CMK (cell line): Measurements from ENCODE around the gene NUDCD3.

Source experiments
- DNase-seq: peaks from one replicate; pipeline ENCODE4 v3.0.0-alpha.2; 2010; ENCODE audit warnings: low read depth

NUDCD3 gene

DNA sequence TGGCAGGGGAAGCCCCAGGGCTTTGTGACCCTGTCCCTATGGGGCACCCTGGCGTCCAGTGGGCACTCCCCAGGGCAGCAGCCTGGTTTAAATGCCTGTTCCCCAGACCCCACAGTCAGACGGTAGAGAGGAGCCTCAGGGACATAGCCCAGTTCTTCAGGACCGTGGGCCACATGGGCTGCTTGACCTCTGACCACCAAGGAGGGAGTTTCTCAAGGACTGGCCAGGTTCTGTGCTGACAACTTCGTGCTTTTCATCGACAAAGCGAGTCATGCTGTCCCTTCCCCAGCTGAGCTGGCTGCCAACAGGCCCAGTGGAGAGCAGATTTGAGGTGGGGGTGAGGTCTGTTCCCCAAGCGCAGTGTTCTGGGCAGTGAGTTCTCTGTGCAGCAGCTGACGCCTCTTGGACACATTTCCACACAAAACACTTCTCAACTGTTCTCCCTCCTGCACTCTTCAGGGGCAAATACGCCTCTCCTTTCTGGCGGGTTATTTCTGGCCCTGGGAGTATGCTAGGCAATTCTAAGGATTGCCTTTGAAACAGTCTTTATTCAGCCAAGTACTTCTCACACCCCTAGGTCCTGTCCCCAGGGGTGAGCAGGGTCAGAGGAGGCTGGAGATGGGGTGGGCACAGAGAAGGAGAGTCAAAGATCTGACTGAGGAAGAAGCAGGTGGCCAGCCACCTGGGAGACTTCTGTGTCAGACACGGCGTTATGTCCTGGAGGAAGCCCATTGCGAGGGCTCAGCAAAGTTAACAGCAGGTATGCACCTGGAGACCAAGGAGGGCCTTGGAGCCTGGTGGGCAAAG is 107.8 kb downstream of the NUDCD3 start:
- DNase-seq, result no peak

DNA sequence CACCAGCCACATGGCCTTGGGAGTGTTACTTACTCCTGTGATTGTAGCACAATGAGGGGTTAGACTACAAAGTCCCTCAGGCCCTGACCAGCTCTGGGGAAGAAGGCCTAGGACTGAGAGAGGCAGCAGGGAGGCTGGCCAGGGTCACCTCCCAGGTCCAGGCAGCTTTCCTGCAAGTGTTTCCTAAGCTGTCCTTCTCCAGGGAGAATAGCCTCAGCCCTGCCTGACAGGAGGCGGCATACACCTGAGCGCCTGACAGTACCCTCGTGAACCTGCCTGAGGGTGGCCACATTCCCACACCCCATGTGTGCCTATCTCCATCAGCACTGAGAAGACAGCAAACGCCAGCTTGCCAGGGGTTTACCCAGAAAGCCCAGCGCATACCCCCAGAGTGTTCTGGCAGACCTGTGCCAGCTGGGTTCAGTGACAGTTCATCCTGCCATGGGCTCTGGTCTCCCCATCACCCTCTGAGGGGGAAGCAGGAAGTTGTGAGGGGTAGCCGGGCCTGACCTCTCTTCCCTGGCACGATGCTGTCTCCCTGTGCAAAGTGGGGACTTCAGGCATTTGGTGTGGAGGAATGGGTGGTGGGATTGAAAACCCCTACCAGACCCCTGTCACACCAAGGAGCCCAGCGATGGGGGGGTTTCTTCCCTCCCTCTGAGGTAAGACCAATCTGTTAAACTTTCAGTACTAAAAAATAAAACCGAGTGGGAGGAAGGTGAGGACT is 108.8 kb downstream of the NUDCD3 start:
- DNase-seq, result no peak

DNA sequence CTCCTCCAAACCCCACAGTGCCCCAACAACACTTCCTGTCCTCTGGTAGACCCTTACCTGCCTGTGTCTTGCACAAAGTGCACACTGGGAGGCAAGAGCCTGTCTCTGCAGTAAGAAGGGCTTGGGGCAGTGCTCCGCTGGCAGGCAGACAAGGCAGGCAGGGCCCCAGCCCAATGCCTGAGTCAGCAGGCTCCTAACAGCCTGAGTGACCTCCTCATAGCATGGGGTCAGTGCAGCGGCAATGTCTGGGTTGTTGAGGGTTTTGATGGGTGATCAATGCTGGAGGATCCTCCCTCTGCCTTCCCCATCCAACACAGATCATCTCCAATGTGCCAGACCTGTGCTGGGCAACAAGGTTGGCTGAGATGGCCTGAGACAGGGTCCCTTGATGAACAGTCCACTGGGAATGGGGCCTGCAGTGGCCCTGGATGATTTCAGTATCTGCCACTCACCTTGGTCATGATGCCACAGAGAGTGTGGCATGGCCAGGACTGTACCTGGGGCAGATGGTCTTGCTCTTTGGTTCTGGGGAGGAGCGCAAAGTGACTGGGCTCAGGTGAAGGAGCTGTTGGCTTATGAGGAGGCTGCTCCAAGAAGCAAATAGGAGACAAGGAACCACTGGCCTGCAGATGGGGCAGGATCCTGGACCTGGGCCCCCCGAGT is 109.5 kb downstream of the NUDCD3 start:
- DNase-seq, result no peak

DNA sequence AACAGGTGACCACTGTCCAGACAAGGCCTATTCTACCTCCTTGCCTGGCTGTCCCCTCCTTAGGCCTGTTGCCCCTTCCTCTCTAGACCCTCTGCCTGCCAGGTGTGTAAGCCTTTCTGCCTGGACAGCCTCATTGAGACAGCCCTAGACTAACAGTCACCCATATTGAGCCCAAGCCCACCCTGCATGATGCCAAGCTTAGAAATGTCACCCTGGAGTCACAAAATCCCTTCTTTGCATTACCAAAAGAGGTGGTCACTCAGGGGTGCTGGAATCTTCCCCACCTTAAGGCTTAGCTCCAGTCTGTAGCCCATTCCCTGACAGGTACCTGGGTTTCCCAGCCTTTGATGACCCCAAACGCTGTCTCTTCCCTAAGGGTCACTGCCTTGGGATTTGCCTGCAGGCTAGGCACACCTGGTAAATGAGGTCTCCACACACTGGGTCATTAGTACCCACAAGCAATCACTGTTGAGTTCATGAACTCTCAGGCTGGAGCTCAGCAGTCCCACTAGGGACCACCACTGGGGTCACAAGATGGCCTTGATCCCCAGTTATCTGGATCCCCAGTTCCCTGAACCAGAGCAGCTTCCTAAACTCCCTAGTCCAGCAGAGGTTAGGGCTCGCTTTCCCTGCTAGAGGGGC is 110.1 kb downstream of the NUDCD3 start:
- no peak for DNase-seq

DNA sequence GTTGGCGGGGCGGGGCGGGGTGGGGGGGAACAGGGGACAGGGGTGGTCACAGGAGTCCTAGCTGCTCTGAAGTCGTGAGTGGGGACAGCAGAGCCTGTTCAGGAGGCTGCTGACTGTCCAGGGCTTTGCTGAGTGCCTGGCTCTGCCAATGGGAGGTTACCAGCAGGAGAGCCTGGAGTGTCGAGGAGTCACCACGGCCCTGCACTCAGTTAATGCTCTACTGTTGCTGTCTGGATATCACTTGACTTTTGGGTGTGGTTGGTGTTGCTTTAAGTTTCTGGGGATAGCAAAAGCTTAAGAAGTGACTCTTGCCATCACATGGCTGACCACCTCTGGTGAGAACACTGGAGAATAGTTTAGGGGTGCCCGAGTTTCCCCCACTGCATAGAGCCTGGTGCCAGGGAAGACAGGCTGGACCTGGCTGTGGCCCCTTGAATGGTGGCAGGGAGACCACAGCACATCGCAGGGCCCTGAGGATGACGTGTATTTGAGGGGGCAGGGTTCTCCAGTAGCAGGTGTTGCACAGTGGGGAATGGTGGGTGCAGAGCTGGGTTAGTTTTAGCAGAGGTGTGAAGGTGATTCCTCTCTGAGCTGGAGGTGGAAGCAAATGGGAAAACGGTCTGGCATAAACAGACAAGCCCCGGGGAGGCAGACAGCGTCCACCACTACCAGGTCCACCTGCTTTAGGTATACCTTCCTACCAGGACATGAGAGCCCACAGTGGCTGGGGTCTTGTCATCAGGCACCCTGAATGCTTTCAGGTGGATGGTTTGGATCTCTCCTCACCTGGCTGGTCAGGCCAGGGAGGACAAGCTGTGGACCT is 110.9 kb downstream of the NUDCD3 start:
- DNase-seq, result no peak

DNA sequence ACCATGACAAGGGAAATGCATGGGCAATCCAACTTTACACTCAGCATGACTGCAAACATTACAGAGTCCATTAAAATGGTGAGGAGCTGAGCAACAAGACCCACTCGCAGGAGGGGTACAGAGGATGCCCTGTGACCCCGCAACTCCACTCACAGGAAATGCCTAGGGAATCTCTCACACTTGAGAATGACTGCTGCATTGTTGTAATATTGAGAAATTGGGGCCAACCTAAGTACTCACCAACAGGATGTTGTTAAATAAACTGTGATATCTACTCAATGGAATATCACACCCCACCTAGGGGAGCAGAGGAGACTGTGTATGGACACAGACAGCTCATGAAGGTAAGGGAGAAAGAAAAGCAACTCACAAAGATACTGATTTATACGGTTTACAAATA is 111.7 kb downstream of the NUDCD3 start:
- DNase-seq, result no peak

DNA sequence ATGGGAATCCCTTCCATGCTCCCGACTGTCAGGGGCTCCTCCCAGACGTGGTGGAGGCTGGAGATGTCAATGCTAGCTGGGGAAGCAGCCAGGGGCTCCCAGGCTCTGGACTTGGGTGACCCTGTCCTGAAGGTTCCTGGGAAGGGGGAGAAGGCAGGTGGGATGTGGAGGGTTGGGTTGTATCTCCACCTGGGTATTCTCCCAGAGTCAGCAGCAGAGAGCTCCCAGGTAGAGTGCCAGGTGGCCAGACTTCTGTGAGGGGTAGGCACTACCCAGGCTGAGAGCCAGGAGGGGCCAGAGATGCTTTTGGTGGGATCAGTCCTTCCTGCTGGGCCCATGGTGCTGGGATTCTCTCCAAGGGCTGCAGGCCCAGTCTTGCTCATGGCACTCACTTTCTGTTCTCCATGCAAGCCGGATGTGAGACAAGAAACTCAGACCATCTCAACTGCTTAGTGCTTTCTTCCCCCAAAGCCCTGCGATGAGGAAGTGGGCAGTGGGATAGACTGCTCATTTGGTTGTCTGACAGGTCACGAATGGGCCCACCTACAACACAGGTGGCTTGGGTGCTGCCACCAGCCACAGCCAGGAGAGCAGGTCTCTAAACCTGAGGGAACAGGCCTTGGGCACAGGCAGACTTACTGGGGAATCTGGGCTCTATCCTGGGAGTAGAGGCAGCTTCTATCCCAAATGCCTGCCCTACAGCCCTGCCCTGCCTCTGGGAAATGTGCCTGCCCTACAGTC is 112.6 kb downstream of the NUDCD3 start:
- no peak for DNase-seq

DNA sequence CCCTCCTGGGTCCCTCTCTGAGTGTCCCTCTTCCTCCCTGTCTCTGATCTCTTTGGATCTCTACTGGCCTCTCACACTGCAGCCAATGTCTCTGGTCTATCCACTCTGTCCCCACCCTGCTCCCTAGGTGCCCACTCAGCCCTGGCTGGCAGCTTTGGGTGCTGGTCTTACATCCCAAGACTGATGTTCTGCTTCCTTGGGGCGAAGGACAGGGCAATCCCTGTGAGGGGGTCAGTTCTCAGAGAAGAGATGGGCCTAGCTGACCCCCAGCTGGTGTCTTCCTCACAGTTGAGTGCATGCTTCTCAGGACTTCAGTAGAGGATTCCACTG is 113.4 kb downstream of the NUDCD3 start:
- DNase-seq, result no peak

DNA sequence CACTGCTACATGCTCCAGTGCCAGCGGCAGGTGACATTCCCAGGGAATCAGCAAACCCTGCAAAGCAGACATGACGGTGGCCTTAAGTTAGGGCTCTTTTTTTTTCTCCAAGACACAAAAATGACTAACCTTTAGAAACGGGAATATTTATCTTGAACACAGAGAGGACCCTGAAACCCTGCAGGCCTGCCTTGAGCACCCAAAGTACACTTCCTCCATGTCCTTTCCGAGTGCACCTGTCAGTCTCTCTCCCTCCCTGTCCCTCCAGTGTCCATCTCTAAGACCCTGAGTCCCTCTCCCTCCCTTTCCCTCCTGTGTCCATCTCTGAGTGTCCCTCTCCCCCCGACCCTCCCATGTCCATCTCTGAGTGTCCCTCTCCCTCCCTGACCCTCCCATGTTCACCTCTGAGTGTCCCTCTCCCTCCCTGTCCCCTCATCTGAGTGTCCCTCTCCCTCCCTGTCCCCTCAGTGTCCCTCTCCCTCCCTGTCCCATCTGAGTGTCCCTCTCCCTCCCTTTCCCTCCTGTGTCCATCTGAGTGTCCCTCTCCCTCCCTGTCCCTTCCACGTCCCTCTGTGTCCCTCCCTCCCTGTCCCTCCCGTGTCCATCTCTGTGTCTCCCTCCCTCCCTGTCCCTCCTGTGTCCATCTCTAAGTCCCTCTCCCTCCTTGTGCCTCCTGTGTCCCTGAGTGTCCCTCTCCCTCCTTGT is 113.9 kb downstream of the NUDCD3 start:
- no peak for DNase-seq

DNA sequence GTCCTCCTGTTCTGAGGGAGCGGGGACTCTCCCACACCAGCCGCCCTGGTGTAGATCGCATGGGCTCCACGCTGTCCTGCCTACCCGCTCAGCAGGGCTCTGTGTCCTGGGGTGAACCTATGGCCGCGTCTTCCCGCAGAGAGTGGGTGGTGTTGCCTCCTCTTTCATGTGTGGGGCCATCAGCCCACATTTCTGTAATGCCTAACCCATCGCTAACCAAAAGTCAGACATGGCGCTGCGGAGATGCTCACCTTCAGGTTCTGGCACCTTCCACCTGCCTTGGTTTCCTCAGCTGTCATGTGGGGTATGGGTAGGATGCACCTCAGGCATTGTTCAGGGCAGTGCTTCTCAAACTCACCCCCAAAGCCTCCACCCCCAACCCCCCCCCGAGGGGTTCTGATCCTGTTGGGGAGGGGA is 114.5 kb downstream of the NUDCD3 start:
- no peak for DNase-seq

DNA sequence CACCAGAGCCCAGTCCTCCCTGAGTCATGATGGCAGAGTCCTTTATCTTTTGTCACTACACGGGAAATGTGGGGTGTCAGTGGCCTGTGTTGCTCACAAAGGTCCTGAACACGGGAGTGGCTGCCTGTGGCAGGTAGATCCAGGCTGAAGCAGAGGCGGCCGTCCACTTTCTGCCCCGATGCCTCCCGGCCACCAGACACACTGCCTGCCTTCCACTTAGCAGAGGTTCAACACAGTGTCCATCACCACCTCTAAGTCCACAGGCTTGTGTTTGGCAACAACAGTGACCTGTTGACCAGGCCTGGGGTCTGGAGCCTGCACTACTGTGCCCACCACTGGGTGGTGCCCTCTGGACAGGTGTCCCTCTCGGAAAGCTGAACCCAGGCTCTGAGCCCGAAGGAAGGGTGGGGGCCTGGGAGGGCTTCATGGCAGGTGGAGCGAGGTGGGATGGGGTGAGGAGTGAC is 115.2 kb downstream of the NUDCD3 start:
- no peak for DNase-seq

DNA sequence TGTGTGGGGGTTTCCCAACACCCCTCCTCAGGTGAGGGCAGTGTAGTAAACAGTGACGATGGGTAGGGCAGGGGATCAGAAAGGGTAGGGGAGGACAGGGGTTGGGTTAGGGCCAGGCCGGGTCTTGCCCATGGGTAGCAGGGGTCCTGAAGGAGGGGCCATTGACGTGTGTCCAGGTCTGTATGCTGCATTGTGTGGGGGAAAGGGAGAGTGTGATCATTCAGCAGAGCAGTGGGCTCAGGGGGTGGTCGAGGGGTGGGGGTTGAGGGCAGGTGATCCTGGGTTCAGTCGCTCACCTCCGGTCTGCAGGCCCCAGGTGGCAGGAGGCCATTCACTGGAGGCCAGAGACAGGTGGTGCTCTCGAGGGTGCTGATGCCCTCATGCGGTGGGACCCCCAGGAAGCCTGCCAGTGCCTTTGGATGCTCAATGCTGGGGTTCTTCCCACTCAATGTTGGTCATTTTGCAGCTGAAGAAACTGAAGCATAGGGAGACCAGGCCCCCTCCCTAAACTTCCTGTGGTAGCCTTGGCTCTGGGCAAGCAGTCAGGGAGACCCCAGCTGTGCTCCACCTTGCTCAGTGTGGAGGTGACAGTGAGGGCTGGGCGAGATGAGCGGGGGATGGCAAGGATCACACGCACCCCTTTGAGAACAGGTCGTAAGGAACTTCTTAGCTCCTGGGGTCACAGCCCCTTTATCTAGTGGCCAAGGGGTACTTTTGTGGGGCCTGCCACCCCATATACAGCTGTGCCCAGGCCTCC is 116.3 kb downstream of the NUDCD3 start:
- no peak for DNase-seq

DNA sequence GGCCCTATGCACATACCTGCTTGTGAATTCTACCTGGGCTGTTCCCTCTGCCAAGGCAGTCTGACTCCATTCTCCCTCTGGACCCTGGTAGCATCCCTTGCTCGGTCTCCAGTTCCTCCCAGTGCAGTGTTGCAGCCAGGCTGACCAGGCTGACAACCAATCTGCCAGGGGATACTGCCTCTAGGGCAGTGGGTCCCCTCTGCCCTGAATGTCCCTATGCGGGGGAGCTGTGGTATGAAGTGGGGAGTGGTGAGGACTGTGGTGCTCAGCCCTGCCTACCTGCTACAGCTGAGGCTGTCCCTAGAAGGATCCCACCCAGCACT is 117.1 kb downstream of the NUDCD3 start:
- DNase-seq, result no peak

DNA sequence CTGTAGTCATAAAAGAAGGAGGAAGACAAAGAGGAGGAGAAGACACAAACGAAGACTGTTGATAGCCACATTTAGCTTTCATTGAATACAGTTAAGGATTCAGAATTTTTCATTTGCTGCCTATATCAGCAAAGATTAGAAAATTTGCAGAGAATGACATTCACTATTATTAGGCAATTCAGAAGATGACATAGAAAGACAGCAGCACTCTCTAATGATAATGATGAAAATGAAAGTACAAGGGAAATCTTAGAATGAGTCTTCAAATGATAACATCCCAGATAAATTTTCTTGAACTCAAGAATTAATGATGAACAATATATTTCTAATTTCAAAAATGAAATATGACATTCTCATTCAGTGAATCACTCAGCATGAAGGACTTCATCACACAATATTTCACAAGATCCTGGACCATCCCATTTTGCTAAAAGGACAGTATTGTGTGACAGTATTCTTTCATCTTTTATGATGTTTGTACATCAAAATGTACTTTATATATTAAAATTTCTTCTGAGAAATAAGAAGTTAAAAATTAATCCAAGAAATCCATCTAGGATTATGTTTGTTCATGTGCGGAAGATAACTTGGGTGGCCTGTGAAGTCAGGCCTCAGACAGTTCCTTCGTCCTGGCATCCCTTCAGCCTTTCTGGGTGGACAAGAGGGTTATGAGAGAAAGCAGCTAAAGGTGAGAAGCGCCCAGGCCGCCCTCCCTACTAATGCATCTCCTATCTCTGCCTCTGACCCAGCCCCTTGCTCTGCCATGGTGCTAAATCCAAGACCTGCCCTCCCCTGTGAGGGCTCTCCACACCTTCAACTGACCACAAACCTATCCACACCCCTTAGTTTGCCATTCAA is 117.7 kb downstream of the NUDCD3 start:
- DNase-seq, result no peak

DNA sequence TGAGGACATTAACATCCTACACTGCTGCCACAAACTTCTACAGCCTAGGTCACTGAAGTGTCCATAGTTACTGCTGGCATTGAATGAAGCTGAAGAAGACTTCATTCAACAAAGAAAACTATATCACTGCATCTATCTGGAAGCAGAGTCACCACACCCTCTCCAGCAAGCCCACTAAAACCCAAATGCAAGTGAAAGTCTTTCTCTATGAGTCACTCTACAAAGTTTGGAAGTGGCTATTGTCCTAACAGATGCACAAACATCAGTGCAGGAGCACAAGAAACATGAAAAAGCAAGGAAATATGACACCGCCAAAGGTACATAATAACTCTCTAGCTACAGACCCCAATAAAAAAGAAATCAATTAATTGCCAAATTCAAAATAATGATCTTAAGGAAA is 121.6 kb downstream of the NUDCD3 start:
- DNase-seq, result no peak

DNA sequence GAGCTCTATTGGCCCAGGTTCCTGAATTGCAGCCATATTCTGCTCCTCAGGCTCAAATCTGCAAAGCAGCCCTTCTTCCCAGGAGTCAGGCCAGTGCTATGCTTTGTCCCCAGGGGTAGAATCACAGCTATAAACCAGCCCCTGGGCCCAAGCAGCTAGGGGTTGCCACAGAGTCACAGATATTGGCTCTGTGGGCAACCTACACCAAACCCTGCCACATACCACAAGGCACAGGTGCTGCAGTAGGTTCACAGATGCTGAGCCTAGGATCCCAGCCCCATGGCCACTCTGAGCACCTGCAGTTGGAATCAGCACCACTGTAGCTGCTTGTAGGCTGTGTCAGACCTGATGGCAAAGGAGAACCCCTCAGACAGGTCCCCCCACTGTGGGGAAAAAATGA is 122.0 kb downstream of the NUDCD3 start:
- no peak for DNase-seq

DNA sequence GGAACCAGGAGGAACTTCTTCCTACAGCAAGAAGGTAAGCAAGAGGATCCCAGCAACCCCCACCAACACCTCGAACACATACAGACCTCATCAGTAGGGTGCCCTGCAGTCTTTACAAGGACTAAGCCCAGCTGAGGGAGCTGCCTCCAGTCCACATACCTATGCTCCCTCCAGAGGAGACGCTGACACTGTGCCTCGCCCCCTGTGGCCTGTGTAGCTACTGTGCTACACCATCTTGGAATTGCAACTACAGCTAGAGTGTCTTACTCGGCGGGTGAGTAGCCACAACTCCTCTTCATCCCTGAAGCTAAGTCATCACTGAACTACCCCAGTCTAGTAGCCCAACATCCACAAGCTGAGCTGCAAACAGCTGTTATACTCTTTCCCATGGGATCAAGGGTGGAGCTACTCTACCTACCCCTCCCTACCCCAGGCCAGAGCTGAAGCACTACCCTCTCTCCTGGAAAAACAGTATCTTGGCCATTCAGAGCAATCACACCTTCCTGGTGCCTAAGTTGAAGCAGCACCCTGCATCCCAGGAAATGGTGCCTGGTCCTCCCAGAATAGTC is 122.9 kb downstream of the NUDCD3 start:
- no peak for DNase-seq

DNA sequence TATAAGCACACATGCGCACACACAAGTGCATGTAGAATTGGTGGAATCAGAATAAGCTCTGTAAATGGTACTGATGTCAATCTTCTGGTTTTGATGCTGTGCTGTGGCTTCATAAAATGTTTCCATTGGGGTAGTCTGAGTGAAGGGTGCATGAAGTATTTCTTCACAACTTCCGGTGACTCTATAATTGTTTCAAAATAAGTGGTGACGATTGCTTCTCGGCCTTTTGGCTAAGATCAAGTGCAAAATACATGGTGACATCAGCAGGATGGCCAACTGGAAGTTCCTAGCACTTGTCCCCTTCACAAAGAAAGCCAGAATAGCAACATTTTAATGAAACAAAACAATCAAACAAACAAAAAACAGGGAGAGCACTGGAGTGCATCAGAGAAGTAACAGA is 123.5 kb downstream of the NUDCD3 start:
- no peak for DNase-seq

DNA sequence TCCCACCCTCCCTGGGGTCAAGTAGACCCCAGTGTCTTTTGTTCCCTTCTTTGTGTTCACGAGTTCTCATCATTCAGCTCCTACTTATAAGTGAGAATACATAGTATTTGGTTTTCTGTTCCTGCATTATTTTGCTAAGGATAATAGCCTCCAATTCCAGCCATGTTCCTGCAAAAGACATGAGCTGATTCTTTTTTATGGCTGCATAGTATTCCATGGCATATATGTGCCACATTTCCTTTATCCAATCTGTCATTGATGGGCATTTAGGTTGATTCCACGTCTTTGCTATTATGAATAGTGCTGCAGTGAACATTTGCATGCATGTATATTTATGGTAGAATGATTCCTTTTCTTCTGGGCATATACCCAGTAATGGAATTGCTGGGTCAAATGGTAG is 136.8 kb downstream of the NUDCD3 start:
- no peak for DNase-seq
